ENCODE results near the gene EGLN1.
"Not testable (repeated sequence)": the region's sequence is repeated elsewhere in the genome, so short reads cannot be mapped to it uniquely, and the experiment has no call there.

Gene EGLN1

GRCh38 chr1:231421971-231422797 lies at the start of gene EGLN1:
TSS of gene EGLN1 (minus strand) at chr1:231422287. CDS start at chr1:231421888, 399 bp downstream.
- no peaks in the 10 kb centered on the region for H3K9me3 ChIP-seq (ENCODE audit: insufficient read depth, low read length, severe bottlenecking)
- peak within 1 kb of the TSS; percentile 79 for H3K27ac ChIP-seq (ENCODE audit: low read length)
- peak within 1 kb of the TSS; percentile 92 for H2AFZ ChIP-seq (ENCODE audit: low read depth, low read length)
- peaks cover 31% of the 10 kb centered on the region for H3K27me3 ChIP-seq (ENCODE audit: insufficient read depth, low read length, poor library complexity)
- H3K4me1 ChIP-seq (ENCODE audit: insufficient read depth, low read length): peaks cover 49% of the 10 kb centered on the region
- H3K79me2 ChIP-seq (ENCODE audit: insufficient read depth, low read length): peaks cover 48% of the 10 kb centered on the region
- H3K4me3 ChIP-seq (ENCODE audit: low read depth in 1 of 2, low read length in 2 of 2): peak within 1 kb of the TSS; percentile 44 to 92
- H3K4me2 ChIP-seq (ENCODE audit: insufficient read depth, low read length): peak within 1 kb of the TSS; percentile 99
- TF ChIP-seq EZH2 (IDR thresholded peaks at IDR 0.05; ENCODE audit: borderline replicate concordance, low read depth, low read length, severe bottlenecking): no peak
- peak; percentile 58 for TF ChIP-seq CTCF (IDR thresholded peaks at IDR 0.05; ENCODE audit: borderline replicate concordance, extremely low read depth, low read length, poor library complexity, severe bottlenecking)
- H4K20me1 ChIP-seq (ENCODE audit: insufficient read depth, low read length): peaks cover 37% of the 10 kb centered on the region
- ATAC-seq (ENCODE audit: insufficient read depth, low read depth) (peak; percentile 83), DNase-seq (peak; percentile 80)
- H3K36me3 ChIP-seq (ENCODE audit: insufficient read depth, low read length): peaks cover 17% of the 10 kb centered on the region
- H3K9ac ChIP-seq (ENCODE audit: low read depth, low read length): peak within 1 kb of the TSS; percentile 76

- peaks cover 31% of the 10 kb centered on the region for H3K27me3 ChIP-seq (ENCODE audit: insufficient read depth, low read length, poor library complexity)
Measured at GRCh38 chr1:231471500-231471899, 49.4 kb upstream of the EGLN1 start.

GRCh38 chr1:231471027-231471426 lies 48.9 kb upstream of the EGLN1 start:
- H3K4me3 ChIP-seq (ENCODE audit: low read depth in 1 of 2, low read length in 2 of 2); H3K4me2 ChIP-seq (ENCODE audit: insufficient read depth, low read length); H3K9me3 ChIP-seq (ENCODE audit: insufficient read depth, low read length, severe bottlenecking); H3K4me1 ChIP-seq (ENCODE audit: insufficient read depth, low read length); H3K79me2 ChIP-seq (ENCODE audit: insufficient read depth, low read length); H3K9ac ChIP-seq (ENCODE audit: low read depth, low read length); H4K20me1 ChIP-seq (ENCODE audit: insufficient read depth, low read length); ATAC-seq (ENCODE audit: insufficient read depth, low read depth); DNase-seq; H2AFZ ChIP-seq (ENCODE audit: low read depth, low read length); H3K36me3 ChIP-seq (ENCODE audit: insufficient read depth, low read length); H3K27ac ChIP-seq (ENCODE audit: low read length): not testable (repeated sequence)
- peaks cover 26% of the 10 kb centered on the region for H3K27me3 ChIP-seq (ENCODE audit: insufficient read depth, low read length, poor library complexity)

More at GRCh38 chr1:231471500-231471899, 49.4 kb upstream of the EGLN1 start:
- H3K79me2 ChIP-seq (ENCODE audit: insufficient read depth, low read length); H2AFZ ChIP-seq (ENCODE audit: low read depth, low read length); H4K20me1 ChIP-seq (ENCODE audit: insufficient read depth, low read length); H3K4me2 ChIP-seq (ENCODE audit: insufficient read depth, low read length); H3K4me1 ChIP-seq (ENCODE audit: insufficient read depth, low read length); H3K9ac ChIP-seq (ENCODE audit: low read depth, low read length); DNase-seq; H3K36me3 ChIP-seq (ENCODE audit: insufficient read depth, low read length); ATAC-seq (ENCODE audit: insufficient read depth, low read depth); H3K9me3 ChIP-seq (ENCODE audit: insufficient read depth, low read length, severe bottlenecking); H3K27ac ChIP-seq (ENCODE audit: low read length); H3K4me3 ChIP-seq (ENCODE audit: low read depth in 1 of 2, low read length in 2 of 2): not testable (repeated sequence)

- TF ChIP-seq EZH2 (IDR thresholded peaks at IDR 0.05; ENCODE audit: borderline replicate concordance, low read depth, low read length, severe bottlenecking): no peak
- no peak for TF ChIP-seq CTCF (IDR thresholded peaks at IDR 0.05; ENCODE audit: borderline replicate concordance, extremely low read depth, low read length, poor library complexity, severe bottlenecking)
- Histone ChIP-seq H3K27me3 (ENCODE audit: insufficient read depth, low read length, poor library complexity) (peaks cover 28% of the 10 kb centered on the region), H3K36me3 (ENCODE audit: insufficient read depth, low read length) (no peaks in the 10 kb centered on the region), H3K27ac (ENCODE audit: low read length) (no peak overlapping the region), H4K20me1 (ENCODE audit: insufficient read depth, low read length) (no peaks in the 10 kb centered on the region), H3K4me1 (ENCODE audit: insufficient read depth, low read length) (no peaks in the 10 kb centered on the region), H3K4me3 (ENCODE audit: low read depth in 1 of 2, low read length in 2 of 2) (no peak overlapping the region), H3K79me2 (ENCODE audit: insufficient read depth, low read length) (no peaks in the 10 kb centered on the region), H2AFZ (ENCODE audit: low read depth, low read length) (no peak overlapping the region), H3K9ac (ENCODE audit: low read depth, low read length) (no peak overlapping the region), H3K4me2 (ENCODE audit: insufficient read depth, low read length) (no peak overlapping the region), H3K9me3 (ENCODE audit: insufficient read depth, low read length, severe bottlenecking) (peaks cover 3% of the 10 kb centered on the region)
- ATAC-seq (ENCODE audit: insufficient read depth, low read depth) (no peak), DNase-seq (no peak)
Measured at GRCh38 chr1:231467986-231468385, 45.9 kb upstream of the EGLN1 start.

Data from DND-41 (cell line).